ENCODE results near the gene HELQ.
A peak's percentile ranks its signal among the peaks of the same experiment; 100 is the strongest.

HELQ gene

DNA sequence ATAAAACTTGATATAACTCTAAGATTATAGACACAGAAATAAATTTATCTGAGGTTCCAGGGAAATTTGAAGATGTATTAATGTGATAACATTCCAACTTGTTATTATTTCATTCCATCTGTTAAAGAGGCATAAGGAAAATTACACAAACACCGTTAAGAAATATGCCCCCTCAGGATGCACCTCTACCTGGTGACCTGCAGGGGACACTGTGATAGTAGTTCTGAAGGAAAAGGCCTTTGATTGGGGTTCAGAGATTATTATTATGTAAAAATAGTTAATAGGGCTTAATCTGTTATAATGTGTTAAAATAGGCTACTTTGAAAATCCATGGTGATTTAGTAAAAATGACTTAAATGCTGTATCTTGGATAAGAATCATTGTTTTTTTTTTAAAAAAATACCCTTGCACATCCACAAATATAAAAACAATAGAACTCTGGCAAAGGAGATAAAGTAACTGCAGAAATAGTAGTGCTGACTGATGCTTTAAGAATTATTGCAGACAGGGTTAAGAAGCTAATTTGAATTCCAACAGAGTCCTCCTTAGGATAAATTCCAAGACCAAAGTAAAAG, 35.3 kb upstream of the HELQ start:
- in situ Hi-C loops (cut with HindIII; ENCODE audit: low sequenced_read_pairs) = no loop called here
- TF ChIP-seq, protein P1, sequence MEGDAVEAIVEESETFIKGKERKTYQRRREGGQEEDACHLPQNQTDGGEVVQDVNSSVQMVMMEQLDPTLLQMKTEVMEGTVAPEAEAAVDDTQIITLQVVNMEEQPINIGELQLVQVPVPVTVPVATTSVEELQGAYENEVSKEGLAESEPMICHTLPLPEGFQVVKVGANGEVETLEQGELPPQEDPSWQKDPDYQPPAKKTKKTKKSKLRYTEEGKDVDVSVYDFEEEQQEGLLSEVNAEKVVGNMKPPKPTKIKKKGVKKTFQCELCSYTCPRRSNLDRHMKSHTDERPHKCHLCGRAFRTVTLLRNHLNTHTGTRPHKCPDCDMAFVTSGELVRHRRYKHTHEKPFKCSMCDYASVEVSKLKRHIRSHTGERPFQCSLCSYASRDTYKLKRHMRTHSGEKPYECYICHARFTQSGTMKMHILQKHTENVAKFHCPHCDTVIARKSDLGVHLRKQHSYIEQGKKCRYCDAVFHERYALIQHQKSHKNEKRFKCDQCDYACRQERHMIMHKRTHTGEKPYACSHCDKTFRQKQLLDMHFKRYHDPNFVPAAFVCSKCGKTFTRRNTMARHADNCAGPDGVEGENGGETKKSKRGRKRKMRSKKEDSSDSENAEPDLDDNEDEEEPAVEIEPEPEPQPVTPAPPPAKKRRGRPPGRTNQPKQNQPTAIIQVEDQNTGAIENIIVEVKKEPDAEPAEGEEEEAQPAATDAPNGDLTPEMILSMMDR (IDR thresholded peaks at IDR 0.05; ENCODE audit: low read depth, low read length, missing control alignments) = peak; percentile 92
- H3K4me3 ChIP-seq (ENCODE audit: low read depth, low read length) = no peak overlapping the region
- DNase-seq (ENCODE audit: low read depth) = no peak

DNA sequence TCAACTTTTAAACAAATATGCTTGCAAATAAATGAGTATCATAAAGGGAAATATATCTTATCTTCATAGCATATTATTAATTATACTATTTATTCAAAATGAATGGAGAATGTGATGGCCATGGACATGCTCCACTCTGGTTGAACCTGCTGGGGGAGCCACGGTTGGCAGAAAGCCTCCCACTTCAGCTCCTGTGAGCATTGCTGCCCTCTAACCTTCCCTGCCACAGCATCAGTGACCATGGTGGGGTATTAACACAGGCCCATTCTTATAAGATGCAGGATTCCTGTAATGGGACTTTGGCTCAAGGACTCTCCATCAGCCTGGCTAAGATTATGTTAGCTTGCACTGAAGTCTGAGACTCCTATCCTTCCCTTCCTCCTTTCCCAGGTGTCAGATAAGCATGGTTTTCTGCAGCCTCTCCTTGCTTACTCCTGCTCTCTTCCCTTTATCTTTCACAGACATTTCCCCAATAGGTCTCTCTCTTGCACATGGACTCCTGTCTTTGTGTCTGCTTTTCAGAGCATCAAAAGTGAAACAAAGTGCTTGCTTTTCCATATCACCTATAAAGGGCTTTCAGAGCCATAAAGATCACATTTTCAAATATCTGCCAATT, 34.2 kb upstream of the HELQ start:
- DNase-seq (ENCODE audit: low read depth) = no peak
- TF ChIP-seq, protein P1 (IDR thresholded peaks at IDR 0.05; ENCODE audit: low read depth, low read length, missing control alignments) = no peak
- no peak overlapping the region for H3K4me3 ChIP-seq (ENCODE audit: low read depth, low read length)
- in situ Hi-C loops (cut with HindIII; ENCODE audit: low sequenced_read_pairs) = no loop called here

DNA sequence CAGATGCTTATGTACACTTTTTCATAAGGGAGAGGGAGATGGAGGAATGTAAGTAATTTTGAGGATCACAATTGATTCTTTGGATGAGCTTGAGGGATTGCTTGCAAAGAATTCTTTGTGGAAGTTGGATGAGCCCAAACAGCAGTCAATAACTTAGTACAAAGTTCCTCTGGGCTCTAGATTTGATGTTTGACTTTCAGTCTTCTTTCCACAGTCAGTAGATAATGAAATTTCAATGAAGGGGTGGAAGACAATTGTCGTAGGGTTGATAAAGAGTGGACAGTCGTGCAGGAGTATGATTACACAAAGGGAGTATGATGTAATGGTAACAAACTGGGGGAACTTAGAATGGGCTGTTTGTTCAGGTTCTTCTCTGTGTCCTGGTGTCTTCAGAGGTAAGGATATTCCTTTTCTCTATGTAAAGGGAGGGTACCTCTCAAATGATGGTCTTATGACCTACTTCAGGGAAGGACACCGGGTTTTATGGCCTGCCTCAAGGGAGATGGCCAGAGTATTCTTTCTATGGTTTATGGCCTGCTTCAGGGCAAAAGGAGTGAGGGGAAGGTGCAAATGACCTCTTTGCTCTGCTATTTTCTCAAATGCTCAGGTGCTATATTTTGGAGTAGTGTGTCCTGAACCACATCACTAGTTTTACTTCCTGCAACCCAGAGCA, 31.0 kb upstream of the HELQ start:
- DNase-seq (ENCODE audit: low read depth) = no peak
- TF ChIP-seq, protein P1 (IDR thresholded peaks at IDR 0.05; ENCODE audit: low read depth, low read length, missing control alignments) = no peak
- in situ Hi-C loops (cut with HindIII; ENCODE audit: low sequenced_read_pairs) = no loop called here
- H3K4me3 ChIP-seq (ENCODE audit: low read depth, low read length) = no peak overlapping the region

DNA sequence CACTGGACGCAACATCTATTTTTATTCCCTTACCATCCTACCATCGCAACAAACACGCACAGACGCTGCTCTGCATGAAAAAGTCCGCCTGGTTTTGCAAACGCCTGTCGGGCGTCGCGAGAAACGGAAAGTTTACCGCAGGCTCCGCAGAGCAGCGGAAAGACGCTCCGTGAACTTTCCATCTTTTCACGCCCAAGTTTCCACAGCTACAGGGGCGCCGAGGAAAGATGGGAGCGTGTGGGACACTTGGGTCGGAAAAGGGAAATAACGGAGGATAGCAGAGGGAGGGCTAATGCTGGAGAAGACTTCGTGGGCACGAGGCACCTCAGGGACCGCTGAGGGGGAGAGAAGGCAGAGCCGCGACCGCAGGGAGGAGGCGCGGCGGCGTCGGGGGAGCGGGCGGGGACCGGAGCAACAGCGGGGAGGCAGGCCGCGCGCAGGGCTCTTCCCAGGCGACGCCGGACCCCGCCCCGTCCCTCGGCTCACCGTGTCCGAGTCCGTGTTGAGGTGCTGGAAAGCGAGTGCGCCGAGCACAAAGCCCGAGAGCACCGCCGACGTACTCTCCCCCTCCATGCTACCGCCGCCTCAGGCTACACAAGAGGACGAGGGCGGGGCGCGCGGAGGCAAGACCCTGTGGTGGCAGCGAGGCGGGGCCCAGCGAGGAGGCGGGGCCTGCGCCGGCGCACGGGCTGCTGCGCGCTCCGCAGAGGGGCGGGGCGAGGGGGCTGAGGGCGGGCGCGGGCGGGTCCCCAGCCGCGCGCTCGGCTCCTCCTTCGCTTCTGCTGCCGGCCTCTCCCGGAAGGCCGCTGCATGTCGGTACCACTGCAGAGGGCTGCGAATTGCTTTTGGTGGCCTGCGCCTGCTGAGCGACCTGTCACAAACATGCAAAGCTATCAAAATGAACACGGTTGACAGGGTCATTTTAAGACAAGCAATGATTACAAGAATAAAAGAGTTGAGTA, 29.2 kb upstream of the HELQ start, which contains the start of gene ABRAXAS1:
TSS of gene ABRAXAS1 (minus strand) at position 601 of the 962 bp plus-strand sequence. CDS start at position 573, 28 bp downstream.
- peak; percentile 77 for DNase-seq (ENCODE audit: low read depth)
- peak within 1 kb of the TSS; percentile 89 for H3K4me3 ChIP-seq (ENCODE audit: low read depth, low read length)
- in situ Hi-C loops (cut with HindIII; ENCODE audit: low sequenced_read_pairs) = no loop called here
- TF ChIP-seq, protein P1 (IDR thresholded peaks at IDR 0.05; ENCODE audit: low read depth, low read length, missing control alignments) = no peak

DNA sequence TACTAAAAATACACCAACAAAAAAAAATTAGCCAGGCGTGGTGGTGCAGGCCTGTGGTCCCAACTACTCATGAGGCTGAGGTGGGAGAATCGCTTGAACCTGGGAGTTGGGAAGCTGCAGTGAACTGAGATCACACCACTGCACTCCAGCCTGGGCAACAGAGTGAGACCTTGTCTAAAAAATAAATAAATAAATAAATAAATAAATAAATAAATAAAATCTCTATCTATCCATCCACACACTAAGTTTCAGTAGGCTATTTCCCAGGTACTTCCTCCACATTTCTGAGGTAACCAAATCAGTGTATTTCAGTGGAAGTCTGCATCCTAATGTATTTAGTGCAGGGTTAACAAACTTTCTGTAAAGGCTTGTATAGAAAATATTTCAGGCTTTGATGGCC, 18.3 kb upstream of the HELQ start:
- DNase-seq (ENCODE audit: low read depth) = no peak
- in situ Hi-C loops (cut with HindIII; ENCODE audit: low sequenced_read_pairs) = no loop called here
- TF ChIP-seq, protein P1 (IDR thresholded peaks at IDR 0.05; ENCODE audit: low read depth, low read length, missing control alignments) = no peak
- no peak overlapping the region for H3K4me3 ChIP-seq (ENCODE audit: low read depth, low read length)

DNA sequence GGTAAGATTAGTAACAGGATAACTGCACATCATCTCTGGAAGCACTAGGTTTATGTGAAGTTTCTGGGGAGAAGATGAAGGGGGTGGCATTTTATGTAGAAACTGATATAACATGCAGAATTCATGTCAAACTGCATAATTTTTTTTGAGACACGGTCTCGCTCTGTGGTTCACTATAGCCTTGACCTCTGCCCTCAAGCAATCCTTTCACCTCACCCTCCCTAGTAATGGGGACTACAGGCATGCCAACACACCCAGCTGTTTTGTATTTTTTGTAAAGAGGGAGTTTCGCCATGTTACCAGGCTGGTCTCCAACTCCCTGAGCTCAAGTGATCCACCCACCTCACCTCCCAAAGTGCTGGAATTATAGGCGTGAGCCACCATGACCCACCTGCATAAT, 17.8 kb upstream of the HELQ start:
- TF ChIP-seq, protein P1 (IDR thresholded peaks at IDR 0.05; ENCODE audit: low read depth, low read length, missing control alignments) = no peak
- in situ Hi-C loops (cut with HindIII; ENCODE audit: low sequenced_read_pairs) = no loop called here
- H3K4me3 ChIP-seq (ENCODE audit: low read depth, low read length) = no peak overlapping the region
- DNase-seq (ENCODE audit: low read depth) = no peak
